Endothelial cell of umbilical vein (primary cell): ENCODE data around the gene ANP32B. TPM values are rescaled to one million over a fixed set of nuclear protein-coding genes. Genes with fewer than 3 reads are reported as not detected.

Experiments
- BruUV-seq: library from RNA; stranded (reverse); fragments of 400-500 nt; replicated peaks from 2 replicates; lab custom pipeline; 2021; lab: Mats Ljungman, UMichigan
- CTCF ChIA-PET: fragments of 300-600, 350-600 bp; sonication (Branson Sonifier 250); formaldehyde crosslinking; loops from one replicate; lab custom pipeline; 2021; ENCODE audit warnings: antibody characterized with exemption, inconsistent platforms; lab: Charles Lee
- POLR2A ChIA-PET: fragments of 300-600, 350-600 bp; sonication (Branson Sonifier 250); formaldehyde crosslinking; loops from one replicate; lab custom pipeline; 2021; ENCODE audit warnings: antibody characterized with exemption, inconsistent platforms; lab: Charles Lee
- DNase-seq: peaks from one replicate; pipeline ENCODE4 v3.0.0-alpha.2; 2011; ENCODE audit warnings: low read depth, low spot score
- FAIRE-seq: peaks from 2 replicates; lab custom pipeline; 2011; peaks lifted over from hg19 to GRCh38; lab: Jason Lieb, UNC
- H2AFZ ChIP-seq: 2 replicates; pipeline ENCODE4 v1.6.0; 2012; ENCODE audit warnings: low read depth, low read length, control low read depth, inconsistent platforms
- H3K27ac ChIP-seq: 2 replicates; pipeline ENCODE4 v1.5.1; 2011; ENCODE audit warnings: low read depth, mild to moderate bottlenecking, control low read depth, low read length, moderate library complexity; ENCODE audit not compliant: insufficient read depth
- H3K27me3 ChIP-seq, 2 experiments: 2 replicates each; pipeline versions ENCODE4 v1.6.0 to v1.6.1; 2011; ENCODE audit warnings: low read length in 2 of 2, mixed read lengths in 1 of 2; ENCODE audit not compliant: control insufficient read depth in 2 of 2, insufficient read depth in 2 of 2
- H3K36me3 ChIP-seq, 2 experiments: 2 replicates in 1 of 2; 3 replicates in 1 of 2; pipeline ENCODE4 v1.5.1; 2011; ENCODE audit warnings: low read length in 2 of 2, mild to moderate bottlenecking in 1 of 2, moderate library complexity in 1 of 2; ENCODE audit not compliant: control insufficient read depth in 2 of 2, insufficient read depth in 2 of 2; ENCODE audit errors: extremely low read depth in 1 of 2
- H3K4me1 ChIP-seq: 3 replicates; pipeline ENCODE4 v1.5.1; 2011; ENCODE audit warnings: mild to moderate bottlenecking, low read length; ENCODE audit not compliant: control insufficient read depth, insufficient read depth; ENCODE audit errors: extremely low read depth
- H3K4me2 ChIP-seq: 2 replicates; pipeline ENCODE4 v1.6.1; 2011; ENCODE audit warnings: low read length, control low read depth, mixed read lengths; ENCODE audit not compliant: insufficient read depth
- H3K4me3 ChIP-seq, 3 experiments: fragments of 200-600 bp in 1 of 3; sonication (generic), shearing (Covaris generic) in 1 of 3; replicated peaks in 1 of 3; 2 replicates each; pipeline ENCODE4 v1.5.1; 2011 to 2016; ENCODE audit warnings: control low read depth in 3 of 3, low read length in 3 of 3, mild to moderate bottlenecking in 2 of 3, inconsistent platforms in 1 of 3, low read depth in 1 of 3, moderate library complexity in 1 of 3; ENCODE audit not compliant: insufficient read depth in 1 of 3
- H3K79me2 ChIP-seq: 2 replicates; pipeline ENCODE4 v1.6.0; 2012; ENCODE audit warnings: low read length, inconsistent platforms; ENCODE audit not compliant: control insufficient read depth, insufficient read depth
- H3K9ac ChIP-seq: replicated peaks from 2 replicates; pipeline ENCODE3; 2011; ENCODE audit warnings: low read length, control low read depth; ENCODE audit not compliant: insufficient read depth; ENCODE audit errors: extremely low read depth
- H3K9me1 ChIP-seq: replicated peaks from 3 replicates; pipeline ENCODE4 v1.6.0; 2011; ENCODE audit warnings: mild to moderate bottlenecking, low read length; ENCODE audit not compliant: control insufficient read depth, insufficient read depth; ENCODE audit errors: extremely low read depth
- H3K9me3 ChIP-seq: replicated peaks from 2 replicates; pipeline ENCODE4 v1.5.1; 2012; ENCODE audit warnings: low read length, inconsistent platforms; ENCODE audit not compliant: control insufficient read depth, insufficient read depth
- H4K20me1 ChIP-seq: replicated peaks from 2 replicates; pipeline ENCODE3; 2011; ENCODE audit warnings: mild to moderate bottlenecking, low read length; ENCODE audit not compliant: control insufficient read depth, insufficient read depth; ENCODE audit errors: extremely low read depth
- EZH2 ChIP-seq: IDR thresholded peaks from 2 replicates; pipeline ENCODE4 v1.6.1; 2012; ENCODE audit warnings: borderline replicate concordance, low read depth, mild to moderate bottlenecking, moderate library complexity, low read length, inconsistent platforms; ENCODE audit not compliant: severe bottlenecking
- FOS ChIP-seq: IDR thresholded peaks from 2 replicates; pipeline ENCODE4 v1.6.1; 2011; ENCODE audit warnings: mild to moderate bottlenecking, low read length, moderate library complexity, borderline replicate concordance; ENCODE audit not compliant: insufficient read depth
- GATA2 ChIP-seq: IDR thresholded peaks from 2 replicates; pipeline ENCODE4 v1.7.0; 2011; ENCODE audit warnings: low read depth, mild to moderate bottlenecking, moderate library complexity, mixed read lengths, low read length; ENCODE audit not compliant: insufficient read length, insufficient read depth
- POLR2A ChIP-seq: IDR thresholded peaks from 2 replicates; pipeline ENCODE4 v1.6.1; 2012; ENCODE audit warnings: low read depth, mild to moderate bottlenecking, control low read depth, low read length
- POLR2AphosphoS5 ChIP-seq: IDR thresholded peaks from 2 replicates; pipeline ENCODE4 v1.6.1; 2012; ENCODE audit warnings: low read depth, mild to moderate bottlenecking, control low read depth, low read length, moderate library complexity; ENCODE audit not compliant: insufficient read depth
- dilution Hi-C: fragments of 300-500 bp; cut with MboI; formaldehyde crosslinking; loops from one replicate; pipeline ENCODE4 v1.15.0; 2019; ENCODE audit warnings: low sequenced_read_pairs; ENCODE audit not compliant: extremely low pct_ligation_motif_present
- intact Hi-C: fragments of 100-400 bp; cut with micrococcal nuclease; formaldehyde crosslinking; loops from one replicate; pipeline ENCODE4 v1.10.0; 2022
- polyA plus RNA-seq, 4 experiments: library from polyadenylated mRNA; depleted of rRNA in 3 of 4; stranded (reverse) in 3 of 4; unstranded in 1 of 4; fragments of >200 nt; gene quantifications; 2 replicates each; pipeline versions ENCODE4 v1.2.1 to v1.2.3, GENCODE V29; 2011 to 2012; ENCODE audit warnings: missing spikeins in 1 of 4
- total RNA-seq: library from RNA; stranded (reverse); gene quantifications from 2 replicates; pipeline ENCODE4 v1.2.3, GENCODE V29; 2021
- TF ChIP-seq, protein P1 (sequence below): IDR thresholded peaks from 2 replicates; pipeline ENCODE4 v1.6.1; 2011; ENCODE audit not compliant: insufficient read depth, insufficient read length

ANP32B gene
- total and polyA plus RNA-seq, 2 donors (not counting 3 experiments of a cell fraction or from before 2014, with no cell fraction given) = 13.9 to 173 TPM

- peaks cover 13% of the 10 kb centered on the region for H3K4me1 ChIP-seq
- intact Hi-C loops = no loop called here
- FAIRE-seq (no peak), DNase-seq (no peak)
- no peak overlapping the region for H3K4me3 ChIP-seq
- peaks cover 0 to under 1% of the 10 kb centered on the region in 2 experiments for H3K27me3 ChIP-seq
- no TSS peak for BruUV-seq
- POLR2A ChIA-PET = no interaction called here
- no peak overlapping the region for H2AFZ ChIP-seq
- H3K79me2 ChIP-seq = no peaks in the 10 kb centered on the region
- H3K27ac ChIP-seq = no peak overlapping the region
- no peak overlapping the region for H3K4me2 ChIP-seq
- H4K20me1 ChIP-seq = no peaks in the 10 kb centered on the region
- H3K9me3 ChIP-seq = no peaks in the 10 kb centered on the region
- no peaks in the 10 kb centered on the region for H3K9me1 ChIP-seq
- H3K36me3 ChIP-seq = no peaks in the 10 kb centered on the region
- dilution Hi-C loops = no loop called here
- no peak overlapping the region for H3K9ac ChIP-seq
- CTCF ChIA-PET = no interaction called here
- TF ChIP-seq, protein P1, sequence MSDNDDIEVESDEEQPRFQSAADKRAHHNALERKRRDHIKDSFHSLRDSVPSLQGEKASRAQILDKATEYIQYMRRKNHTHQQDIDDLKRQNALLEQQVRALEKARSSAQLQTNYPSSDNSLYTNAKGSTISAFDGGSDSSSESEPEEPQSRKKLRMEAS = no peak
- TF ChIP-seq GATA2 = no peak
Observed at GRCh38 chr9:98038958-98039357, 55.8 kb downstream of the ANP32B start.

DNA sequence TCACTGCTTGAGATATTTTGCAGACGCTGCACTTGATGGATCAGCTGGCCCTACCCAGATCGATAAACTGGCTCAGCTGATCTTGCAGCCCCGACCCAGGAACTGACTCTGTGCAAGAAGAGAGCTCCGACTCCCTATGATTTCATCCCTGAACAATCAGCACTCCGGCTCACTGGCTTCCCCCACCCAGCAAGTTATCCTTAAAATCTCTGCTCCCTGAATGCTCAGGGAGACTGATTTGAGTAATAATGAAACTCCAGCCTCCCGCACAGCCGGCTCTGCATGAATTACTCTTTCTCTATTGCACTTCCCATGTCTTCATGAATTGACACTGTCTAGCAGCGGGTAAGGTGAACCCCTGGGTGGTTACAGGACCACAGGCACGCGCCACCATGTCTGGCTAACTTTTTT lies 56.5 kb downstream of the ANP32B start:
- no TSS peak for BruUV-seq
- Histone ChIP-seq H3K4me3 (no peak overlapping the region), H3K4me2 (no peak overlapping the region), H3K9ac (no peak overlapping the region), H2AFZ (no peak overlapping the region), H3K9me1 (no peaks in the 10 kb centered on the region), H3K27ac (no peak overlapping the region), H3K9me3 (no peaks in the 10 kb centered on the region), H3K4me1 (peaks cover 13% of the 10 kb centered on the region), H3K27me3 (peaks cover 0 to 2% of the 10 kb centered on the region in 2 experiments), H3K36me3 (no peaks in the 10 kb centered on the region), H3K79me2 (no peaks in the 10 kb centered on the region), H4K20me1 (no peaks in the 10 kb centered on the region)
- dilution Hi-C loops (no loop called here), intact Hi-C loops (no loop called here)
- FAIRE-seq (no peak), DNase-seq (no peak)
- ChIA-PET CTCF (no interaction called here), POLR2A (no interaction called here)
- TF ChIP-seq EZH2 (no peak), POLR2A (no peak), GATA2 (no peak), POLR2AphosphoS5 (no peak), FOS (no peak)
- TF ChIP-seq, protein P1 = no peak
